Smooth muscle cell of the brain vasculature (primary cell): ENCODE results near the gene CATSPERB.
"Not testable (repeated sequence)": the region's sequence is repeated elsewhere in the genome, so short reads cannot be mapped to it uniquely, and the experiment has no call there.

Source experiments
- DNase-seq: peaks from one replicate; pipeline ENCODE4 v3.0.0-alpha.2; 2012; ENCODE audit warnings: low read depth, low spot score

Gene CATSPERB

DNA sequence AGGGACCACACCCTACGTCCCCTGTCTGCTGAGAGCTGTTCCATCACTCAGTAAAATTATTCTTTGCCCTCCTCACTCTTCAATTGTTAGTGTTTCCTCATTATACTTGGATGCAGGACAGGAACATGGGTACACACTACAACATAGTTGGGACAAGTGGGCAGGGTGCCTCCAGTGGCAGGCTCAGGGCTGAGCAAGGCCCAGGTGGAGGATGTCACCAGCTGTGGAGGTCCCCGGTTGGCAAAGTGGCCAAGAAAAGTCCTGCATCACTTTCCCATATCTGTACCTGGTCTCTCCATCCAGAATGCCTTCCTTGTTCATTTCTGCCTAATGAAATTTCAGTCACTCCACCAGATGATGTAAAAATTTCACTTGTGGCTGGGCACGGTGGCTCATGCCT, 149.1 kb downstream of the CATSPERB start:
- DNase-seq, result no peak

DNA sequence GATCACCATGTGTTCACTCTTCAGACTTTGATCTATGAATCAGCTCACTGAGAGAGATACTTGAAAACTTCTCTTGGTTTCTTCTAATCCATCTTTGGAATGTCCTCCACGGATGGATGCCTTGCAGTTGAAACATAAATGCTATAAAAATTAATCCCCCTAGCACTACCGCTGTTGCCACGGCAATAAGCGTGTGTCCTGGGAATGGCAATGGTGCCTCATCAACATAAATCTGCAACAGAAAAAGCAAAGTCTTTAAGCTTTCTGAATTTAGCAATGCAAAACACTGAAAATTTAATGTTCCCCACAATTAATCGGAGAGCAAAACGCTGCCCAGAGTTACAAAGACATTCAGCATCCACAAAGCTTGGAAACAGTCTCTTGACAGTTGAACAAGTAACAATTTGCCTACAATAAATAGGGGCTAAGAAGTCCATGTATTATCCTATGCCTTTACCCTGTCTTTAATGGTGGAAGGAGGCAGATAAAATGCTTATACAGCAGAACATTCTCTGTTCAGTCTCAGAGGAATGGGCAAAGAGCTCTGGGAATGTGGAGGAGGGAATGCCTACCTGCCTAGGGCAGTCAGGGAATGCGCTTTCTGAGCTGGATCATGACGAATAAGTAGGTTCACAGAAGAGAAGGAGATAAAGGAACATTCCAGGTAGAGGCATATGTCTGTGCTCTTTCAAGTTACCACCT, 150.9 kb downstream of the CATSPERB start:
- DNase-seq, result no peak

DNA sequence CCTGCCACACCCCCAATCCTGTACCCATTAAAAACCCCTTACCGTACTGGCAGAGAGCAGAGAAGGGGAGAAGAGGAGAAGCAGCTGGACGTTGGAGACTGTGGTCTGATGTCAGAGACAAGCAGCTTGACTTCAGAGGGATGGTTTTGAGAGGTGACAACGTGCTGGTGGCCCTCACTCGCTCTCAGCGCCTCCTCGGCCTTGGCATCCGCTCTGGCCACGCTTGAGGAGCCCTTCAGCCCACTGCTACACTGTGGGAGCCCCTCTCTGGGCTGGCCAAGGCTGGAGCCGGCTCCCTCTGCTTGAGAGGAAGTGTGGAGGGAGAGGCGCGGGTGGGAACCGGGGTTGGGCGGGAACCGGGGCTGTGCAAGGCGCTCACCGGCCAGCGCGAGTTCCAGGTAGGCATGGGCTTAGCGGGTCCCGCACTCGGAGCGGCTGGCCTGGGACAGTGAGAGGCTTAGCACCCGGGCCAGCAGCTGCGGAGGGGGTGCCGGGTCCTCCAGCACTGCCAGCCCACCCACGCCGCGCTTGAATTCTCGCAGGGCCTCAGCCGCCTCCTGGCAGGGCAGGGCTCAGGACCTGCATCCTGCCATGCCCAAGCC, 154.2 kb downstream of the CATSPERB start:
- no peak for DNase-seq

DNA sequence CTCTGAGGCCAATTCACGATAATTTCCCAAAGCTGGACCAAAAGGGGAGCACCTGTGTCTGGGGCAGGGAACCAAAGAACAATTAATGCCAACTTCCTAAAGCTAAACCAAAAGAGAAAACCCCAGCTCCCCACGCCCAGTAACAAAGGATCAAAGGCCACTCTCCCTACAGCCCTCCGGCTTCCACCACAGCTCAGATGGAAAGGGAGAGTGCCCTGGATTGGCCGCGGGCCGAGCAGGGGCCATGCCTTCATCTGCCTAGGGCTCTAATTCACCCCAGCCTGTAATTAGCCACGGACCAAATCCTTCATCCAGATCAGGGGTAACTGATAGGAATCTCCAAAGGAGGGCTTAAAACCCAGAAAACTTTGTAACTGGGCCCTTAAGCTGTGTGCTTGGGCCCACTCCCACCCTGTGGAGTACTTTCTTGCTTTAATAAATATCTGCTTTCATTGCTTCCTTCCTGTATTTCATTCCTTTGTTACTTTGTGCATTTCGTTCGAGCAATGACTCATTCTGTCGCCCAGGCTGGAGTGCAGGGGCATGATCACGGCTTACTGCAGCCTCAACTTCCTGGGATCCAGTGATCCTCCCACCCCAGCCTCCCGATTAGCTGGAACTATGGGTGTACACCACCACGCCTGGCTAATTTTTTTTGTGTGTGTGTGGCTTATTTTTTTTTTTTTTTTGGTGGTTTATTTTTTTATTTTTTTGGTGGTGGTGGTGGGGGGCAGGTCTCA, 156.2 kb downstream of the CATSPERB start:
- no peak for DNase-seq

DNA sequence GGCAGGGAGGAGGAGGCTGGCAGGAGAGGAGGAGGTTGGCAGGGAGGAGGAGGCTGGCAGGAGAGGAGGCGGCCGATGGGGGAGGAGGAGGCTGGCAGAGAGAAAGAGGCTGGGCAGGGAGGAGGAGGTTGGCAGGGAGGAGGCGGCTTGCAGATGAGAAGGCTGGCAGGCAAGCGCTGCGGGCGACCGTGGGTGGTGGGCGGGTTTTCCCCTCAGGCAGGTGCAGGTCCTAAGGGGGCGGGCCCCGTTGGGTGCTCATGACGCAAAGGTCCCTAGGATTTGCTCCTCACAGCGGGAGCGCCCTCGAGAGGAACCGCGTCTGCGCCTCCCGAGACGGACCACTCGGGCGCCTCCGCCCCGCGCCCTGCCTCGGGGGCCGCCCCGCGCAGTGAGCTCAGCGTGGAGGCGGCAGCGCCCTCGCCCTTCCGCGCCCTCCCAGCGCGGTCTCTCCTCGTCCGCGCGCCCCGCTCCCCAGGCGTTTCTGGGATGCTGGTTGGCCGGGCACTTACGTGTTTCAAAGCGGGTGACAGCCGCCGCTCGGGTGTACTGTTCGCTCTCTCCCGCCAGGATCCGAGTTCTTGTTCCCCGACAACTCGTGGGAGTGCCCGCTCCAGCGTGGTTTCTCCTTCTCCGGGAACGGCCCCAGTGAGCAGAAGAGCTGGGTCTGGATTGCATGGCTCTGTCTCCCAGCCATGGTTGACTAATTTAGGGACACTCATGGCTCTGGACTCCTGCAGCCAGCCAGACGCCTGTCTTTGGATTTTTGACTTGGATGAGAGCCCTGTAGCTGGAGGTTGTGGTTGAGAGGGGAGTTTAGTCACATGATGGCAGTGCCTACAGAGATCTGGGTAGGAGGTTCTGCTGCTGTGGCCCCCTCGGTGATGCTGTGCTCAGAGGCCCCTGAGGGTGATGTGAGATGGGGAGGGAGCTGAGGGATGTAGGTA, 157.7 kb downstream of the CATSPERB start:
- no peak for DNase-seq

DNA sequence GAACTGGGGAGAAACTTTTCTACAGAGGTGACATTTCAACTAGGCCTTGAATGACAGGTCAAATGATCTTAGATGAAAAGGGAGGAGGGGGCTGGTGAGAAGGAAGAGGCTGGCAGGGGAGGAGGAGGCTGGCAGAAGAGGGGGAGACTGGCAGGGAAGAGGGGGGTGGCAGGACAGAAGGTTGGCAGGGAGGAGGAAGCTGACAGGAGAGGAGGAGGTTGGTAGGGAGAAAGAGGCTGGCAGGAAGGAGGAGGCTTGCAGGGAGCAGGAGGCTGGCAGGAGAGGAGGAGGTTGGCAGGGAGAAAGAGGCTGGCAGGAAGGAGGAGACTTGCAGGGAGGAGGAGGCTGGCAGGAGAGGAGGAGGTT, 158.4 kb downstream of the CATSPERB start:
- DNase-seq, result no peak

DNA sequence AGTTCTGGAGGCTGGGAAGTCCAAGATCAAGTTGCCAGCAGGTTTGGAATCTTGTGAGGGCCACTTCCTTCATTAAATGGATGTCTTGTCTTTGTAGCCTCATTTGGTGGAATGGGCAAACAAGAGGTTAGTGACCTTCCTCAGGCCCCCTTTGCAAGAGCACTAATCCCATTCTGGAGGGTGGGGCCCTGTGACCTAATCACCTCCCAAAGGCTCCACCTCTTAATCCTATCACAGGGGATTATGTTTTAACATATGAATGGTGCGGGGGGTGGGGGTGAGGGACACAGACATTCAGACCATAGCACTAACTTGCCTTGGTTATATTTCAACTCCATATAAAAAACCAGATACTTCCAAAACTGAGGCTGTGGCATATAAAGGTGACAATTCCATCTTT, 161.9 kb downstream of the CATSPERB start:
- no peak for DNase-seq

DNA sequence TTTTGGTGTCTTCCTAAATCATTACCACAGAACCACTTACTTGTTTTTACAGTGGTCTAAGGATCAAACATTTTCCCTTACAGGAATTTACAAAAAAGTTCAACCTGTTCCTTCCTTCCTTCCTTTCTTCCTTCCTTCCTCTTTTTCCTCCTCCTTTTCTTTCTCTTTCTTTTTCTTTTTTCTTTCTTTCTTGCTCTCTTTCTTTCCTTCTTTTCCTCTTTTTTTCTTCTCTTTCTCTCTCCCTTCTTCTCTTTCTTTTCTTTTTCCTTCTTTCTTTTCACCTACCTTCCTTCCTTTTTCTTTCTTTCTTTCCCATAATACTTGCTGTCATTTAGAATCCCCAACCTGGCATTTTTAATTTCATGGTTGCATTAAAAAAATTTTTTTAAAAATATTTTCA, 162.6 kb downstream of the CATSPERB start:
- DNase-seq, result no peak

DNA sequence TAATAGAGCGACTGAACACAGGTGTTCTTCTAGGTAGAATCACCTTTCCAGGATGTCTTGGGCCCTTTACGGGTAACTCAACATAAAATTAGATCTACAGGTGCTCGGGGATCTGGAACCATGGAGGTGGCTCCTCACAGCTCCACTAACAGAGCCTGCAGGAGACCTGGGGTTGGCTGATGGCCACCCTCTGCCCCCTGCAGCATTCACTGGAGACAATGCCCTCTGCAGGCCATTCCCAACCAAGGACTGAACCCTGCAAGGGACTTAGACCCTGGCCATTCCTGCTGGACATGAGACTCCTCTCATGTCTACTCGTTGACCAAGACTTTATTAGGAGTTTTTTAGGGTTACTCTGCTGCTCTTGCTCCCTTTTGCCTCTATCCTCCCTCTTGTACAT, 163.3 kb downstream of the CATSPERB start:
- no peak for DNase-seq

DNA sequence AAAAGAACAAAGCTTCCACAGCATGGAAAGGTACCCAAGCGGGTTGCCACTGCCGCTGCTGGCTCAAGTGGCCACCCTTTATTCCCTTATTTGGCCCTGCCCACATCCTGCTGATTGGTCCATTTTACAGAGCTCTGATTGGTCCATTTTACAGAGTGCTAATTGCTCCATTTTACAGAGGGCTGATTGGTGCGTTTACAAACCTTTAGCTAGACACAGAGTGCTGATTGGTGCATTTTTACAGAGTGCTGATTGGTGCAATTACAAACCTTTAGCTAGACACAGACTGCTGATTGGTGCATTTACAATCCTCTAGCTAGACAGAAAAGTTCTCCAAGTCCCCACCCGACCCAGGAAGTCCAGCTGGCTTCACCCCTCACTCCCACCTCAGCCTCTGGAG, 164.1 kb downstream of the CATSPERB start:
- not testable (repeated sequence) for DNase-seq

DNA sequence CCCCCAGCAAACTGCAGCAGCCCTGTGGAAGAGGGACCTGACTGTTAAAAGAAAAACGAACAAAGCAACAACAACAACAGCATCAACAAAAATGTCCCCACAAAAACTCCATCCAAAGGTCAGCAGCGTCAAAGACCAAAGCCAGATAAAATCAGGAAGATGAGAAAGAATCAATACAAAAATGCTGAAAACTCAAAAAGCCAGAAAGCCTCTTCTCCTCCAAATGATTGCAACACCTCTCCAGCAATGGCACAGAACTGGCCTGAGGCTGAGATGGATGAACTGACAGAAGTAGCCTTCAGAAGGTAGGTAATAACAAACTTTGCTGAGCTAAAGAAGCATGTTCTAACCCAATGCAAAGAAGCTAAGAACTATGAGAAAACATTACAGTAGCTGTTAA, 176.4 kb downstream of the CATSPERB start:
- DNase-seq, result no peak

DNA sequence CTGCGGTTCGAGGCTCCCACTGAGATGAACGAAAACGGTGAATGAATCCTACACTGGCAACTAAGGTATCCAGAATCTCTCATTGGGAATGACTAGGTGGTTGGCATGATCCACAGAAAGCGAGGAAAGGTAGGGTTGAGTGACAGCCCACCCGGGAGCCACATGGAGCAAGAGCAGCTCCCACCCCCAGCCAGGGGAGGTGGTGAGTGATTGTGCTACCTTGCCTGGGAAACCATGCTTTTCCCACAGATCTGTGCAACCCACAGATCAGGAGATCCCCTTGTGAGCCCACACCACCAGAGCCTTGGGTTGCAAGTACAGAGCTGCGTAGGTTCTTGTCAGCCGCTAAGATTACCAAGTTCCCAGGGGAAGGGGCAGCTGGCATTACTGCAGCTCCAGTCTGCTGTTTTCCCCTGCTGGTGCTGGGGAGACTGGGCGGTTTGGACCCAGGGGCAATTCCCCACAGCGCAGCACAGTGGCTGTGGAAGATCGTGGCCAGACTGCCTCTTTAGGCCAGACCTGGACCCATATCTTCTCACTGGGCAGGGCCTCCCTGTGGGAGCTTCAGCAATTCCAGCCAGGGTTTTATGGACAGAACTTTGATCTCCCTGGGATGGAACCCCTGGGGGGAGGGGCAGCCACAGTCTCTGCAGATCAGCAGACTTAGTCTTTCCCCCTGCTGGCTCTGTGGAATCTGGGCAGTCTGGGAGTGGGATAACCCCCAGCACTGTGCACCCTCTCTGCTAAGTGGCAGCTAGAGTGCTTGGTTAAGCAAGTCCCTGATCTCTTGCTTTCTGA, 177.2 kb downstream of the CATSPERB start:
- no peak for DNase-seq

DNA sequence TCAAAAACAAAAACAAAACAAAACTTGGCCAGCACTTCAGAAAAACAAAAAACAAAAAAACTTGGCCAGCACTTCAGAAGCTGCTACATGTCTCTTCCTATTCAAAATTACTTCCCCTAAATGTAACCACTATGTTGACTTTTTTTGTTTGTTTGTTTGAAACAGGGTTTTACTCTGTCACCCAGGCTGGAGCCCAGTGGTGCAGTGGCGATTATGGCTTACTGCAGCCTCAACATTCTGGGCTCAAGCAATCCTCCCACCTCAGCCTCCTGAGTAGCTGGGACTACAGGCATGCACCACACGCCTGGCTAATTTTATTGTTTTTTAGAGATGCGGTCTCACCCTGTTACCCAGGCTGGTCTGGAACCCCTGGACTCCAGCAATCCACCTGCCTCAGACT, 183.8 kb downstream of the CATSPERB start:
- no peak for DNase-seq

DNA sequence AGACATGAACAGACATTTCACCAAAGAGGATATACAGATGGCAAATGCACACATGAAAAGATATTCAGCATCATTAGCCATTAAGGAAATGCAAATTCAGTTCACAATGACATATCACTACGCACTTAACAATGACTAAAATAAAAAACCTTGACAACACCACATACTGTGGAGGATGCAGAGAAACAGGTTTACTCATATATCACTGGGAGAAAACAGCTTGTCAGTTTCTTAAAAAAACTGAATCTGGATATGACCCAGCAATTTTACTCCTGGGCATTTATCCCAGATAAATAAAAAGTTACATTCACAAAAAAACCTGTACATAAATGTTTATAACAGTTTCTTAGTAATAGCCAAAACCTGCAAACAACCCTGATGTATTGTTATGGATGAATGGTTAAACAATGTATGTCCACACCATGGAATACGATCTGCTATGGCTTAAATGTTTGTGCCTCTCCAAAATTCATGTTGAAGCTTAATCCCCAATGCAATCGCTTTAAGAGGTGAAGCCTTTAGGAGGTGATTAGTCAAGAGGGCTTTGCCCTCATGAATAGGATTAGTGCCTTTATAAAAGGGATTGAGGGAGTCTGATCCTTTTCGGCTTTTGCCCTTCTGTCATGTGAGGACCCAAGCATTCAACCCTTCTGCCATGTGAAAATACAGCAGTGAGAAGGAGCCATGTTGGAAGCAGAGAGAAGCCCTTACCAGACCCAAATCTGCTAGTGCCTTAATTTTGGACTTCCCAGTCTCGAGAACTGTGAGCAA, 185.8 kb downstream of the CATSPERB start:
- no peak for DNase-seq

DNA sequence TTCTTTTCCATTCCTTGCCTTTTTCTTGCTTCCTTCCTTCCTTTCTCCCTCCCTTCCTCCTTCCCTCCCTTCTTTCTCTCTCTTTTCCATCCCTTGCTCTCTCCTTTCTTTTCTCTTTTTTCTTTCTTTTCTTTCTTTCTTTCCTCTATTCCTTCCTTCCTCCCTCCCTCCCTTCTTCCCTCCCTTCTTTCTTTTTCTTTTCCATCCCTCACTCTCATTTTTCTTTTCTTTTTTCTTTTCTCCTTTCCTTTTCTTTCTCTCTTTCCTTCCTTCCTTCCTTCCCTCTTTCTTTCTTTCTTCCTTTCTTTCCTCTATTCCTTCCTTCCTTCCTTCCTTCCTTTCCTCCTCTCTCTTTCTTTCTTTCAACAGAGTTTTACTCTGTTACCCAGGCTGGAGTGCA, 186.7 kb downstream of the CATSPERB start:
- DNase-seq, result no peak

DNA sequence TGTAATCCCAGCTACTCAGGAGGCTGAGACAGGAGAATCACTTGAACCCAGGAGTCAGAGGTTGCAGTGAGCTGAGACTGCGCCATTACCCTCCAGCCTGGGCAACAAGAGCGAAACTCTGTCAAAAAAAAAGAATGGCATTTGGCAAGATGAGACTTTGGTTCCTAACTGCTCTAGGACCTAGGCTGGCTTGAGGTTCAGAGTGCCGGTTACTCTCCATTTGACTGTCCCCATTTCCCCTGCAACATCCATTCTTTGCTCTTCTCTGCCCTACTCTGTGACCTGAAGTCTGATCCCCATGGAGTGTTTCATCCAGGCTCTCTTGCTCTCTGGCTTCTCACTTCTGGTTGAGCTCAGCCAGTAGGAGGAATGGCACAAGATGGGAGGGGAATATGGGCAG, 195.6 kb downstream of the CATSPERB start:
- no peak for DNase-seq

DNA sequence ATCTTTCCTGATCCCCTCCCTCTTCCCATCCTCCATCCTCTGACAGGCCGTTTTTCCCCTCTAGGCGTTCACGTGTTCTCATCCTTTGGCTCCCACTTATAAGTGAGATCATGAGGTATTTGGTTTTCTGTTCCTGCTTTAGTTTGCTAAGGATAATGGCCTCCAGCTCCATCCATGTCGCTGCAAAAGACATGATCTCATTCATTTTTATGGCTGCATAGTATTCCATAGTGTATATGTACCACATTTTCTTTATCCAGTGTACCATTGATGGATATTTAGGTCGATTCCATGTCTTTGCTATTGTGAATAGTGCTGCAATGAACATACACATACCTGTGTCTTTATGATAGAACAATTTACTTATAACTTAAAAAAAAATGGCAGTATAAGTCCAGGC, 197.8 kb downstream of the CATSPERB start:
- DNase-seq, result not testable (repeated sequence)

DNA sequence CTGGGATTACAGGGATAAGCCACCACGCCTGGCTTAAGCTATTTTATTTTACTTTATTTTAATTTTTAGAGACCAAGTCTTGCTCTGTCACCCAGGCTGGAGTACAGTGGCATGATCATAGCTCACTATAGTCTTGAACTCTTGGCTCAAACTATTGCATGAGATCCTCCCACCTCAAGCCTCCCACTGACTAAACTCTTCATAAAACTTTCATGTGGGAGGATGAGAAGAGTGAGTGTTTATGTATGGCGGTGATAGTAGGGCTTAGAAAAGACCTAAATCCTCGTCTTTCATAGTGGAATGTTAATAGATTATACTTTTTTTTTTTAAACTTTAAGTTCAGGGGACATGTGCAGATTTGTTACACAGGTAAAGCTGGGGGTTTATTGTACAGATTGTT, 198.3 kb downstream of the CATSPERB start:
- no peak for DNase-seq
